Activated B cell treated with CpG ODN at 0.5 μM for 24 hours (primary cell): ENCODE data around the gene MGME1. TPM values are rescaled to one million over a fixed set of nuclear protein-coding genes. Genes with fewer than 3 reads are reported as not detected.

ENCODE experiments used
- ATAC-seq: fragments of 200-7000 bp; cut with Tn5 transposase; one replicate; pipeline ENCODE4 v1.10.0; 2021; ENCODE audit warnings: low read depth, mild to moderate bottlenecking, moderate library complexity
- CTCF ChIA-PET: fragments of 350-600 bp; sonication (Branson Sonifier 250); formaldehyde crosslinking; loops from one replicate; lab custom pipeline; 2021; ENCODE audit warnings: antibody characterized with exemption; lab: Charles Lee
- POLR2A ChIA-PET: fragments of 350-600 bp; sonication (Branson Sonifier 250); formaldehyde crosslinking; loops from one replicate; lab custom pipeline; 2021; ENCODE audit warnings: antibody characterized with exemption; lab: Charles Lee
- DNase-seq: peaks from one replicate; pipeline ENCODE4 v3.0.0; 2022
- H3K27ac Mint-ChIP-seq: one replicate; pipeline ENCODE4 v1.8.0; 2020; ENCODE audit warnings: mixed read lengths
- H3K27me3 Mint-ChIP-seq: one replicate; pipeline ENCODE4 v1.8.0; 2021; ENCODE audit warnings: mixed read lengths
- H3K36me3 Mint-ChIP-seq: one replicate; pipeline ENCODE4 v1.8.0; 2021; ENCODE audit warnings: low read depth, mixed read lengths
- H3K4me1 Mint-ChIP-seq: one replicate; pipeline ENCODE4 v1.8.0; 2021; ENCODE audit warnings: mixed read lengths
- H3K4me3 Mint-ChIP-seq: one replicate; pipeline ENCODE4 v1.8.0; 2020; ENCODE audit warnings: mild to moderate bottlenecking, mixed read lengths
- H3K9me3 Mint-ChIP-seq: one replicate; pipeline ENCODE4 v1.8.0; 2020; ENCODE audit warnings: mixed read lengths
- CTCF ChIP-seq: fragments of 200-600 bp; IDR thresholded peaks from one replicate; pipeline ENCODE4 v1.8.0; 2022; ENCODE audit warnings: antibody characterized with exemption, mild to moderate bottlenecking
- intact Hi-C: fragments of 100-400 bp; cut with micrococcal nuclease; formaldehyde crosslinking; loops from one replicate; pipeline ENCODE4 v1.15.1; 2024
- total RNA-seq: library from RNA; stranded (reverse); gene quantifications from 2 replicates; pipeline ENCODE4 v1.2.3, GENCODE V29; 2022

MGME1 gene
- total RNA-seq, 1 donor from 2014 or later, result 19.0 TPM

GRCh38 chr20:17936286-17936760 lies 32.5 kb upstream of the MGME1 start:
- CTCF ChIA-PET, result interaction anchor here (1.3 to 3.5 kb wide), 2 partner anchors 255 to 399 kb away, joined by 5 to 46 read pairs; partner anchors contain the start of gene RRBP1

GRCh38 chr20:17936761-17937732 lies 31.8 kb upstream of the MGME1 start:
- no peak for DNase-seq
- TF ChIP-seq CTCF, result no peak
- Mint-ChIP-seq H3K27ac (no peak overlapping the region), H3K9me3 (no peaks in the 10 kb centered on the region), H3K36me3 (peaks cover 19% of the 10 kb centered on the region), H3K27me3 (no peaks in the 10 kb centered on the region), H3K4me1 (peaks cover 20% of the 10 kb centered on the region), H3K4me3 (no peak overlapping the region)
- intact Hi-C loops, result no loop called here
- POLR2A ChIA-PET, result interaction anchor here (0.6 to 4.0 kb wide), 2 partner anchors 29 to 32 kb away, joined by 3 to 20 read pairs; partner anchors contain the start of genes MGME1 and SNX5
- no peak for ATAC-seq
- CTCF ChIA-PET, result interaction anchor here (1.0 to 3.5 kb wide), 6 partner anchors 9 to 400 kb away, joined by 3 to 46 read pairs (median 6); partner anchors contain the start of gene RRBP1

More at GRCh38 chr20:17936286-17936760, 32.5 kb upstream of the MGME1 start:
- intact Hi-C loops, result no loop called here
- Mint-ChIP-seq H3K4me1 (peaks cover 20% of the 10 kb centered on the region), H3K36me3 (peaks cover 13% of the 10 kb centered on the region), H3K4me3 (no peak overlapping the region), H3K27ac (no peak overlapping the region), H3K9me3 (no peaks in the 10 kb centered on the region), H3K27me3 (no peaks in the 10 kb centered on the region)
- TF ChIP-seq CTCF, result no peak
- POLR2A ChIA-PET, result interaction anchor here (0.6 kb wide), 1 partner anchor 30 kb away, joined by 3 read pairs; no protein-coding TSS in a partner anchor
- DNase-seq (no peak), ATAC-seq (no peak)

GRCh38 chr20:17938871-17939619 lies 29.8 kb upstream of the MGME1 start:
- ChIA-PET CTCF (interaction anchor here (0.7 to 3.5 kb wide), 36 partner anchors 9 to 434 kb away, joined by 3 to 46 read pairs (median 4); partner anchors contain the start of genes MGME1, RRBP1 and SNX5), POLR2A (interaction anchor here (0.9 to 4.0 kb wide), 7 partner anchors 20 to 349 kb away, joined by 3 to 20 read pairs (median 6); partner anchors contain the start of genes MGME1, RRBP1, SNX5 and ZNF133)
- Mint-ChIP-seq H3K27ac (no peak overlapping the region), H3K4me3 (no peak overlapping the region), H3K9me3 (no peaks in the 10 kb centered on the region), H3K36me3 (peaks cover 38% of the 10 kb centered on the region), H3K27me3 (no peaks in the 10 kb centered on the region), H3K4me1 (peaks cover 33% of the 10 kb centered on the region)
- DNase-seq, result peak; percentile 48
- peak; percentile 88 for ATAC-seq
- peak; percentile 55 for TF ChIP-seq CTCF
- intact Hi-C loops, result loop anchor here (1.0 to 2.0 kb wide), 7 partner anchors 30 to 434 kb away; partner anchors contain the start of genes DSTN, MGME1 and SNX5

- Mint-ChIP-seq H3K36me3 (peaks cover 42% of the 10 kb centered on the region), H3K27me3 (no peaks in the 10 kb centered on the region), H3K4me3 (no peak overlapping the region), H3K27ac (no peak overlapping the region), H3K9me3 (no peaks in the 10 kb centered on the region), H3K4me1 (peaks cover 35% of the 10 kb centered on the region)
- DNase-seq (no peak), ATAC-seq (peak; percentile 6)
- CTCF ChIA-PET, result interaction anchor here (1.0 to 3.5 kb wide), 26 partner anchors 9 to 435 kb away, joined by 3 to 46 read pairs (median 5); partner anchors contain the start of gene RRBP1
- no peak for TF ChIP-seq CTCF
- intact Hi-C loops, result loop anchor here (1.0 to 2.0 kb wide), 7 partner anchors 29 to 434 kb away; partner anchors contain the start of genes DSTN, MGME1 and SNX5
- POLR2A ChIA-PET, result interaction anchor here (0.9 to 4.0 kb wide), 6 partner anchors 19 to 349 kb away, joined by 3 to 20 read pairs (median 5); partner anchors contain the start of genes MGME1, RRBP1, SNX5 and ZNF133
These were observed 29.1 kb upstream of the MGME1 start for GRCh38 chr20:17939622-17940223.
